Measurements from ENCODE around the gene ZNF665.
"Not testable (repeated sequence)": the region's sequence is repeated elsewhere in the genome, so short reads cannot be mapped to it uniquely, and the experiment has no call there.

The ZNF665 gene

DNA sequence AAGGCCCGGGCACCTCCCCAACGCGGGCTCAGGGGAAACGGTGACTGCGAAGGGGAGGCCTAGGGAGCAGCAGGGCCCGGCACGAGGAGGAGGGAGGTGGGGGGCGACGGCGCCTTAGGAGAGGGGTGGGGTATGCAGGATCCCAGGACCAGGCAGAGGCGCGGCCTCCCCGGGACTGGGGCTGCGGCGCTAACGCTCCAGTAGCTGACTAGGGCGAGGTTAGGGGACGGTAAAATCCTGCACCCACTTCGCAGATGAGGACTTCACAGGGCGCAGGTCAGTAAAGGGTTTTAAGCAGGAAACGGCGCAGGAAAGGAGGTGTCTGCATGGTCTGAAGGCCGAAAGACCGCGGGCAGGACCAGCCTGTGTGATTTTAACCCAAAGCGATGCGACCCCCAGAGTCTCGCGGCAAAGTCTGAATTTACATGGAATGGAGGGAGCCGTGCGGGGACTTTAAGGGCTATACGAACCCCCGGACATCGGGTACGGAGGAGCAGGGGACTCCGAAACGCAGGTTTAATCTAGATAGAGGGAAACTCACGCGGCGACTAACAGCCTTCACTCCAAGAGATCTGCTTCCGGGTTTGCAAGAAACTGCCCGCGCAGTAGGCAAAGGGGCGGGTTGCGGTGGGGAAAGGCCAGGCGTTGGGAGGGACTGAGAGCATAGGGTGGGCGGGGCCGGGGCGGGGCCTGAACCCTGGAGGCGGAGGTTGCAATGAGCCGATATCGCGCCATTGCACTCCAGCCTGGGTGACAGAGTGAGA is at the start of gene ZNF665:
TSS of gene ZNF665 (minus strand) at position 588 of the 764 bp plus-strand sequence. CDS start 10,460 bp downstream, outside the sequence.
- TF ChIP-seq, protein P1, sequence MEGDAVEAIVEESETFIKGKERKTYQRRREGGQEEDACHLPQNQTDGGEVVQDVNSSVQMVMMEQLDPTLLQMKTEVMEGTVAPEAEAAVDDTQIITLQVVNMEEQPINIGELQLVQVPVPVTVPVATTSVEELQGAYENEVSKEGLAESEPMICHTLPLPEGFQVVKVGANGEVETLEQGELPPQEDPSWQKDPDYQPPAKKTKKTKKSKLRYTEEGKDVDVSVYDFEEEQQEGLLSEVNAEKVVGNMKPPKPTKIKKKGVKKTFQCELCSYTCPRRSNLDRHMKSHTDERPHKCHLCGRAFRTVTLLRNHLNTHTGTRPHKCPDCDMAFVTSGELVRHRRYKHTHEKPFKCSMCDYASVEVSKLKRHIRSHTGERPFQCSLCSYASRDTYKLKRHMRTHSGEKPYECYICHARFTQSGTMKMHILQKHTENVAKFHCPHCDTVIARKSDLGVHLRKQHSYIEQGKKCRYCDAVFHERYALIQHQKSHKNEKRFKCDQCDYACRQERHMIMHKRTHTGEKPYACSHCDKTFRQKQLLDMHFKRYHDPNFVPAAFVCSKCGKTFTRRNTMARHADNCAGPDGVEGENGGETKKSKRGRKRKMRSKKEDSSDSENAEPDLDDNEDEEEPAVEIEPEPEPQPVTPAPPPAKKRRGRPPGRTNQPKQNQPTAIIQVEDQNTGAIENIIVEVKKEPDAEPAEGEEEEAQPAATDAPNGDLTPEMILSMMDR (IDR thresholded peaks at IDR 0.05; ENCODE audit: insufficient read depth, missing control alignments): no peak
- no peak for FAIRE-seq

DNA sequence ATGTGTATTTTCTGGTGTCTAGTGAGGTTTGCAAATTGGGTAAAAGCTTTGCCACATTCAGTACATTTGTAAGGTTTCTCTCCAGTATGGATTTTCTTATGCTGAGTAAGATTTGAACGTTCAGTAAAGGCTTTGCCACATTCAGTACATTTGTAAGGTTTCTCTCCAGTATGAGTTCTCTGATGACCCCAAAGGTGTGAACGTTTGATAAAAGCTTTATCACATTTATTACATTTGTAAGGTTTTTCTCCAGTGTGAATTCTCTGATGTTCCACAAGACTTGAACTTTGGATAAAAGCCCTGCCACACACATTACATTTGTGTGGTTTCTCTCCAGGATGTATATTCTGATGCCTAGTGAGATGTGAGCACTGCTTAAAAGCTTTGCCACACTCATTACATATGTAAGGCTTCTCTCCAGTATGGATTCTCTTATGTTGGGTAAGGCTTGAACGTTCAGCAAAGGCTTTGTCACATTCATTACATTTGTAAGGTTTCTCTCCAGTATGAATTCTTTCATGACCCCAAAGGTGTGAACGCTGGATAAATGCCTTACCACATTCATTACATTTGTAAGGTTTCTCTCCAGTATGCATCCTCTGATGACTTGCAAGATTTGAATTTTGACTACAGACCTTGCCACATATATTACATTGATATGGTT is 44.1 kb upstream of the ZNF665 start:
- DNase-seq (ENCODE audit: insufficient read length, low spot score): no peak
- TF ChIP-seq, protein P1 (IDR thresholded peaks at IDR 0.05; ENCODE audit: insufficient read depth, missing control alignments): no peak
- FAIRE-seq: no peak

More for the DNA sequence above, at the start of gene ZNF665:
- peak; percentile 43 for DNase-seq (ENCODE audit: insufficient read length, low spot score)

DNA sequence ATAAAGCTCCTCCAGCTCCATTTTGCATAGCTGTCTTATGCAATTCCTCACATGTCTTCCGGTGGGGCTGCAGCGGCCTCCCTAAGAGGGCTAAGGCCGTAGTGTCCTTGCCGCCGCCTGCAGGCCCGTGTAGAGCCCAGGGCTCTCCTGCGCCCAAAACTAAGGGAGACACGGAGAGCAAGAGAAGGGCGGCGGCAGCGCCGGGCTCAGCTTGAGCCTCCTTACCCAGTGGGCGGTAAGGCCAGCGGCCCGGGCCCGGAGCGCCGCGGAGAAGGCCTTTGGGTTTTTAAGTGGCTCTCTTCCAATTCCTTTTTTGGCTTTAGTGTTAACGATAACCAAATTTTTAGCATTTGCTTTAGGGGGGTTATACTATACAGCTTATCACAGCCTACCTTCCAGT is 31.4 kb upstream of the ZNF665 start:
- DNase-seq (ENCODE audit: insufficient read length, low spot score) (no peak), FAIRE-seq (no peak)
- TF ChIP-seq, protein P1 (IDR thresholded peaks at IDR 0.05; ENCODE audit: insufficient read depth, missing control alignments): no peak

DNA sequence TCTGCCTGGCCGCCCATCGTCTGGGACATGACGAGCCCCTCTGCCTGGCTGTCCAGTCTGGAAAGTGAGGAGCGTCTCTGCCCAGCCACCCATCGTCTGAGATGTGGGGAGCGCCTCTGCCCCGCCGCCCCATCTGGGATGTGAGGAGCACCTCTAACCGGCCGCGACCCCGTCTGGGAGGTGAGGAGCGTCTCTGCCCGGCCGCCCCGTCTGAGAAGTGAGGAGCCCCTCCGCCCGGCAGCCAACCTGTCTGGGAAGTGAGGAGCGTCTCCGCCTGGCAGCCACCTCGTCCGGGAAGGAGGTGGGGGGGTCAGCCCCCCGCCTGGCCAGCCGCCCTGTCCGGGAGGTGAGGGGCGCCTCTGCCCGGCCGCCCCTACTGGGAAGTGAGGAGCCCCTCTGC is 29.6 kb upstream of the ZNF665 start:
- not testable (repeated sequence) for FAIRE-seq; DNase-seq (ENCODE audit: insufficient read length, low spot score)

DNA sequence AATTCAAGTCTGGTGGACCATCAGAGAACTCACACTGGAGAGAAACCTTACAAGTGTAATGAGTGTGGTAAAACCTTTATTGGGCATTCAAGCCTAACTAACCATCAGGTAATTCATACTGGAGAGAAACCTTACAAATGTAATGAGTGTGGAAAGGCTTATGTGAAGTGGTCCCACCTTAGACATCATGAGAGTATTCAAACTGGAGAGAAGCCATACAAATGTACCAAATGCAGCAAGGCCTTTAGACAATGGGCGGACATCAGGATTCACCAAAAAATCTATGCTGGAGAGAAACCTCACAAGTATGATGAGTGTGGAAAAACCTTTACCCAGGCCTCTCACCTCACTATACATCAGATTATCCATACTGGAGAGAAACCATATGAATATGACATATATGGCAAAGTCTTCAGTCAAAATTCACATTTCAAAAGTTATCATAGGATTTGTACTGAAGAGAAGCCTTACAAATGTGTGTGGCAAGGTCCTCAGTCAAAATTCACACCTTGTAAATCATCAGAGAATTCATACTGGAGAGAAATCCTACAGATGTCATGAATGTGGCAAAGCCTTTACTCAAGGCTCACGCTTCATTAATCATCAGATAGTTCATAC is 19.7 kb upstream of the ZNF665 start:
- DNase-seq (ENCODE audit: insufficient read length, low spot score) (no peak), FAIRE-seq (no peak)
- TF ChIP-seq, protein P1 (IDR thresholded peaks at IDR 0.05; ENCODE audit: insufficient read depth, missing control alignments): no peak

DNA sequence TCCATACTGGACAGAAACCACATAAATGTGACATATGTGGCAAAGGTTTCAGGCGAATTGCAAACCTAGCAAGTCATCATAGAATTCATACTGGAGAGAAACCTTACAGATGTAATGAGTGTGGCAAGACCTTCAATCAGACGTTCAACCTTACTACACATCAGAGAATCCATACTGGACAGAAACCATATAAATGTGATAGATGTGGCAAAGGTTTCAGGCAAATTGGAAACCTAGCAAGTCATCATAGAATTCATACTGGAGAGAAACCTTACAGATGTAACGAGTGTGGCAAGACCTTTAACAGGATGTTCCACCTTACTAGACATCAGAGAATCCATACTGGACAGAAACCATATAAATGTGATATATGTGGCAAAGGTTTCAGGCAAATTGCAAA is 18.4 kb upstream of the ZNF665 start:
- not testable (repeated sequence) for FAIRE-seq; DNase-seq (ENCODE audit: insufficient read length, low spot score)

DNA sequence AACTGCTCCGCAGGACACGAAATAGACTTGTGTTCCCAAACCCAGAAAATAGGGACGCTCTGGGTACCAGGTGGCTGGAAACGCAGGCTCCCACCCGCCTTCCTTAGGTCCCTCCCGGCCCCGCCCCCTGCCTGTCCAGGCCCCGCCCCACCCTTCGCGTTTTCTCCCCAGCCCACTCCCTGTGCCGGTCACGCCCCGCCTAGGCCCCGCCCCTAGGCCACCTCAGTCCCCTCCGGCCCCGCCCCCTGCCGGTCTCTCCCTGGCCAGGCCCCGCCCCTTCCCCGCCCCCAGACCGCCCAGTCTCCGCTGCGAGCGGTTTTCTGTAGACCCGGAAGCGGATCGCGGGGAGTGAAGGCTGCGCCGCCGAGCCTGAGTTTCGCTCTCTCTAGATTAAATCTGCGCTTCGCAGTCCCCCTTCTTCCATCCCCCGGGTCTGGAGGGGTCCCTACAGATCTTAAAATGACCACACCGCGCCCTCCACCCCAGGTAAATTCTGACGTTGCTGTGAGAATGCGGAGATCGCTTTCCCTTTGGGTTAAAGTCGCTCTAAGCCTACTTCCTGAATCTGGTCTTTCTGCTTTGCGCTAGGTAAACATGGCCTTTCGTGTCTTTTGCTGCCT is 3.7 kb upstream of the ZNF665 start:
- FAIRE-seq (no peak), DNase-seq (ENCODE audit: insufficient read length, low spot score) (peak; percentile 91)
- TF ChIP-seq, protein P1 (IDR thresholded peaks at IDR 0.05; ENCODE audit: insufficient read depth, missing control alignments): no peak

All from D721Med (cell line).